CMK (cell line): Measurements from ENCODE around the gene ACSM6.
"Not testable (repeated sequence)": the region's sequence is repeated elsewhere in the genome, so short reads cannot be mapped to it uniquely, and the experiment has no call there.

Experiments used
- DNase-seq: peaks from one replicate; pipeline ENCODE4 v3.0.0-alpha.2; 2010; ENCODE audit warnings: low read depth

ACSM6 gene

DNA sequence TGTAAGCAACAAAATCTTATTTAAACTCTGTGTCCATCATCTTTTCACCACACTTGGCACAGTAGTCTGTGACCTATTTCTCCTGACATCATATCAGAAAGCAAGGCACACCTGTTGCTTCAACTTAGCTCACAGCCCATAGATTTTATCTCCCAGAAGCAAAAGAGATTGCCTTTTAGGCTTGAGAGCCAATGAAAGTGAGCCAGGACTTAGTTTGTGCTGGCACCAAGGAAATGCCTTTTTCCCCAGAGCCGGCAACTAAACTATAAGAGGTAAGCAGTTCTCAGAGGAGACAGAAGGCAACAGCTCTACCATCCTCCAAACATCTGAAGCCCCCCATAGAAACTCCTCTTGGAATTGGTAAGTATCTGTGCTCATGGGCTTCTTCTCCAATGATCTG, at the start of gene ACSM6:
ACSM6 (plus strand) TSS at position 295 of the 400 bp plus-strand sequence. CDS start 248 bp downstream, outside the sequence.
- no peak for DNase-seq

DNA sequence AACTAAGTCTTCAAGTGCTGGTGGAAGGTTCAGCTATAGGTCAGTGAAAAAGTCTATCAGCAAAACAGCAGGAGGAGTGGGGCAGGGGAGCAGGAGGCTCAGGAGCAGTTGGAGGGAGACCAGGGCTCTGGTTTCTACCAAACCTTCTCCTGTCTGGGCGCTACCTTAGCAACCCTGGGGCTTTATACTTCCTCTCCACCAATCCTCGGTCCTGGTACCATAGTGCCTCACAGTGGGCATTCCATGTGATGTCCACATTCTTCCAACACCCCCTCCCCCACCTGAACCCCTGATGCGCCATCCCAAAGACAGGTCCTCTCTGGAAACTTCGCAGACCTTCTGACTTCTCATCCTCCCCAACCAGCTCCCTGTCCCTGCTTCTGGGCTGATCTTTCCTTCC, 25.3 kb upstream of the ACSM6 start:
- DNase-seq: no peak

DNA sequence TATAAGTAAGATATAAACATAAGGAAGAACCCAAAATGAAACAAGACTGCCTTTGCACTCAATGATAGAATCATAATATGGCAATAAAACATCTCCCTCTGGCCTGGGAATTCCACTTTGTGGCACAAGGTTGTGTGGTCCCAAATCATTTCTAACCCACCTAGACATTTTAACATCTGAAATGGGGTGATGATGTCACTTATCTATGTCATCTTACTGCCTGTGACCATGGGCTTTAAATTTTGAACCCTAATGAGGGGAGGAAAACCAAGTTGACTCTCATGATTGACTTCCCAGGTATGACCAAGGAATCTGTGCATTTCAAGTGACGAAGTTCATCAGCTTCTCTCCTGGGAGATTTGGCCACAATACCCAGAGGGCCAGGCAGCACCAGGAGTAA, 24.5 kb upstream of the ACSM6 start:
- no peak for DNase-seq

- DNase-seq: no peak
Observed at GRCh38 chr10:95170790-95171189, 23.2 kb upstream of the ACSM6 start.

- no peak for DNase-seq
Observed at GRCh38 chr10:95171336-95171735, 22.7 kb upstream of the ACSM6 start.

DNA sequence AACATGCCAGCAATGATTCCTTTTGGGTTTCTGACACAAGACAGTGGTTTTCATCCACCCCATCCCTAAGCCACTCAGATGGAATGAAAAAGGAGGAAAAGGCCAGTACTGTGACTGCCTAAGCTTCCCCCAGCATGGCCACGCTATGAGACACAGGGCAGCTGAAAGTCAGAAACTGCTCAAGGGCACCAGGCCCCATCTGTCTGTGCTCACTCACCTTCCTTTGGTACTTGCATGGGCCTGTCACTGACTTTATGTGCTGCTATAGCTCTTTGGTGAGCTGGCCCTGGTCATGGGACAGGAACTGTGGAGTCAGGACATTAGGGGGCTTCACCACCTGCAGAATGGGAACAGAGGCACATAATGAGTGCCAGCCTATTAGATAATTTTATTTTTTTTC, 21.2 kb upstream of the ACSM6 start:
- DNase-seq: no peak

- no peak for DNase-seq
Observed at GRCh38 chr10:95176101-95176500, 17.9 kb upstream of the ACSM6 start.

DNA sequence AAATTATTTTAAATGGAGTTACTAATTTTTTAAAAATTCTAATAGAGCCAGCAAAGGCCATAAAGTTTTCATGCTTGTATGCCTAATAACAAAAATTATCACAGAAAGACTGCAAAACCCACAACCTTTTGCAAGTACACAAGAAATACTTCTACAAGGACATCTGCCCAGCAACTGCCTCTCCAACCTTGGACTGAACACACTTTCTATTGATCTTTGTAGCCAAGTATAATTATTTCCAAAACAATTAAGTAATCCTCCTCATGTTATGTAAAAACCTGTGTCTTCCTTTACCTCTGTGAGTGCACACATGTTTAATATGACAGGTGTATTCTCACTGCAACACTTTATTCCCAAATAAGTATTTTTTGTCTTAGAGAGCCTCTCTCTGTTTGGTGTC, 16.6 kb upstream of the ACSM6 start:
- DNase-seq: no peak

DNA sequence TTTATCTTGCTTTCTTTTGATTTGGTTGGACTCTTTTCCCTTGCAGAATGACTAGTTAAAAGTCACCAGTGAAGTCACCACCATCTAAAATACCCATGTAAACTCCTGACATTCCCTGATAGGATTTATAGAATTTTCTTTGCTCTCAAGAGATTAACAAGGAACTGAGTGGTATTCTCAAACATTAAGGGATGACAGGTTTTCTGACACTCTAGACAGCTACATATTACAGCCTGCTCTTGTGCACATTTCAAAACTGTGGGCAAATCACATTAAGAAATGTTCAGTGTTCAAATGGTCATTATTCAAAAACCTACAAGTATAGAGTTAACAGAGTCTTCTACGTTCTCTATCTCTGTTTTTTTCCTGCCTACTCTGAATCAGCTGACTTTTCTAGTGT, 15.8 kb upstream of the ACSM6 start:
- DNase-seq: no peak

DNA sequence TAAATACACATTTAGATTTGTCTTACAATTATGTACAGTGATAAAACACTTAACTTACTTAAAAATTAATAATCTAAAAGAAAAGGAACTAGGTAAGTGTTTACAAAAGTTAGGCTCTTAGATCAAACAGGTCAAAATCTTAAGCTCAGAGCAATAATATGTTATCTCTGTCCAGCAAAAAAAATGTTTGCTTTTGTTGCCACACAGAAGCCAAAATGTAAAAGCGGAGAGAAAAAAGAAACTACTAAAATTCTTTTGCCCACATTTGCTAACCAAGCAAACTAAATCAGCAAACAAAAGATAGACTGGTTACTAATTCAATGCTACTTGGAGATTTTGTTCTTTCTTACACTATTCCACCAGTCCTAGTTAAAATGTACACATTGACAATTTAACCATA, 15.2 kb upstream of the ACSM6 start:
- DNase-seq: no peak

DNA sequence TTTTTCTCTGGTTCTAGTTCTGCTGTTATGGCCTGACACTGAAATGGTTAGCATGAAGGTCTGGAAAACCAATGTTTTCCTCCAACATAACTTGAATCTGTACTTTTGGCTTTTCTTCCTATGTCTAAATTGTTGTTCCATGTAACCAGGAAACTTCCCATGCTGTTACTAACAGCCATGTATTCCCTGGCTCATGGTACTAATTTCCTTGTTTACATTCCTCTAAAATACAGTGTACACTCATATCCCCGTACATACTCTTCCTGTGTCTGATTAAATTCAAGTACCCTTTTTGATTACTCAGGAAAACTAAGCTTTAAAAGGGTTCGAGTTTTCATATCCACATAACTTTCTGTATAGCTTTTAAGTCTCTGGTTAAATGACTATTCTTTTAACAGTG, 12.3 kb upstream of the ACSM6 start:
- DNase-seq: no peak

DNA sequence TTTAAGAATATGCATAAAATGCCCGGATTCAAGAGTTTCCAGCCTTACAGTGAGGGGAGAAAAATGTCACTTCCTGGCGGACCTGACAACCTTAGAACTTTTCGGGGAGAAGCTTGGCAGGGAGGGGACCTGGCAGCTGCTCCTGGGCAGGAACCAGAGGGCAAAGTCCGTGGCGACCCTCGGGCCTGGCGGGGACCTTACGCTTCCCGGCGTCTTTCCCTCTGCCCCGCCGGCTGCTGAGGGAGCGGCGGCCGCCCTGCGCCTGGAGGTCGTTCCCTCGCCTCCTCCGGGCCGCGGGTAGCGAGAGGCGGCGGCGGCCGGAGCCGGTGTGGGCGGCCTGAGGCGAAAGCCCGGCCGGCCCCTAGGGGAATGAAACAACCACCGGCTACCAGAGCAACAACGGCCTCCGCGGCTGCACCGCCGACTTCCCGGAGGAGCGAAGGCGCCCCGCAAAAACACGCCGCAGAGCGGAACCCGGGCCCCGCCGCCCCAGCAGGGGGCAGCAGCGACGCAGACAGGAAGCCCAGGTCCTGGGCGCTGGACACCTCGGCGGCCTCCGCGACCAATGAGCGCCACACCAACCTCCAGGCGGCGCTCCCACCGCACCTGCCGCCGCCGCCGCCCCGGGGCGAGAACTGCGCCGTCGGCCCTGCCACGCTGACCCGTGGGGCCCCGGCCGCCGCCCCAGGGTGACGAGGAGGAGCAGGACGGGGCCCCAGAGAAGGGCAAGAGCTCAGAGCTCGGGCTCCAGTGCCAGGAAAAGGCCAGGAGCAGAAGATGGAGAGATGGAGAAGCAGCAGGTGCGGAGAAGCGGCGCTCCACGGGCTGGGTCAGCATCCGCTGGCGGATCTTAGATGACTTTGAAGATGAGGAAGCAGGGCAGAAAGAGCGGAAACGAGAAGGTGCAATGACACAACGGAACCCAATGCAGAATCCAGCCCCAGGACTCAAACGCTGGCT, 10.5 kb upstream of the ACSM6 start:
- DNase-seq: peak; percentile 64

DNA sequence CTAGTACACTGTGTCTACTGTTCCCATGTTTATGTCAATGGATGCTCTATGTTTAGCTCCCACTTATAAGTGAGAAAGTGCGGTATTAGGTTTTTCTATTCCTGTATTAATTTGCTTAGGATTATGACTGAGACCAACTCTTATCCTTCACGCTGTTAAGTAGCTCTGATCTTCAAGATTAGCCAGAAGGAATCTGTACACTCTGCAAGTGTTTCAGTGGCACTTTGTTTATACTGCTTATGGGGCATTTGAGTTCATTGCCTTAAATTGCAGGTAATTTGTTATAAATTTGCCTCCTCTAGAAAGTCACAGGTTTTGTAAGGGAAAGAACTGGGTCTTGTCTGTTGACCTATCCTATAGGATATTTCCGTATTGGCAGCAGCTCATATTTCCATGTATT, 6.4 kb upstream of the ACSM6 start:
- no peak for DNase-seq

DNA sequence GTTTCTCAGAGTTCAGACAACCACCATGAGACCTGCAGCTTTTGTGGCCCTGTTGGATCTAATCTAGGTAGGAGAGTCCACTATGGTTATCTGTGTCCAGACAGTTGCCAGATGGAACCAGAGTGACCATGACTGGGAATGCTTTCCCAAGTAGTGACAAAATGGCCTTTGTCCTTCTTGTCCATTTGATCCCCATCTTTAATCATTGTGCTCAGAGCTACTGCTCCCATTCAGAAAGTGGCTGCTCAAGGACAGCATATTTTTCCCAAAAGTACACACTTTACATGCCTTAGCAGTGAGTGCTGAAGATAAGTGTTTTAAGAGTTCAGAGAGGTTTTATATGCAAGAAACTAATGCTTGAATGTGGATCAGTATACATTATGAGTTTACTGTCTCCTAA, 5.4 kb upstream of the ACSM6 start:
- DNase-seq: no peak

- DNase-seq: no peak
Observed at GRCh38 chr10:95196046-95196445, 2.0 kb downstream of the ACSM6 start.

DNA sequence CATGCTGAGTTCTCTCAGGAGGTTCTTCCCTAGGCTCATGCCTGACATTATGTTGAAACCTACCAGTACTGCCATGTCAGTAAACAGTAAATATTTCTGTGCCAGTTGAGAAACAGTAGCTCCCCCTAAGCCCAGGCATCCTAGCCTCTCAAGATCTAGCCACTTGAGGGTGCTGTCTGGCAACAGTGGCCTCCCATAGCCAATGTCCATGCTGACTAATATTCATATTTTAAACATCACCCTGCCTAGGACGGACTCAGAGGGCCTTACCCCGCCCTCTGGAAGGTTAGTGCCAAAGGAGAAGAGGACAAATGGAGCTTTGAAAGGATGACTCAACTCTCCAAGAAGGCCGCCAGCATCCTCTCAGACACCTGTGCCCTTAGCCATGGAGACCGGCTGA, 7.7 kb downstream of the ACSM6 start:
- no peak for DNase-seq

GRCh38 chr10:95202865-95203264, 8.8 kb downstream of the ACSM6 start:
- DNase-seq: not testable (repeated sequence)

DNA sequence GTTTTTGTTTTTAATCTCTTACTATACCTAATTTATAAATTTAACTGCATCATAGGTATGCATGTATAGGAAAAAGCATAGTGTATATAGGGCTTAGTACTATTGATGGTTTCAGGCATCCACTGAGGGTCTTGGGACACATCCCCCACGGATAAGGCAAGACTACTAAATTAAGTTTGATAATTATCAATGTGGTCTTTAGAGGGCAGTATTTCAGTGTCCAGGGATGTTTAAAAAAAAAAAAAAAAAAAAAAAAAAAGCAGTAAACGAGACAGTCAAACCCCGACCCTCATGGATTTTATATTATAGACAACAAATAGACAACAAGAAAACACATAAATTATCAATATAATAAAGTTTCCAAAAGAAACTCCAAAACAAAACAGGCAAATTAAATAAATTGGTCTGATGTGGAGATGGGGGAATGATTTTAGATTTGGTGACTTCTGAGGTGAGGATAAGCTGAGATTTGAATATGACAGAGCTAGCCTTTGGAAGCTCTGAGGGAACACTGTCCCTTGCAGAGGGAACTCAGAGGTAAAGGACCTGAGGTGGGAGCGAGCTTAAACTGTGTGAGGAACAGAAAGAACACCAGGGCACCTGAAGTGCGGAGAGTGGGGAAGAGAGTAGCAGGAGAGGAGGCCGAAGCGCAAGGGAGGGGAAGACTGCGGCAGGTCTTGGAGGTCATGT, 14.8 kb downstream of the ACSM6 start:
- no peak for DNase-seq

- no peak for DNase-seq
Observed at GRCh38 chr10:95209509-95210127, 15.6 kb downstream of the ACSM6 start.

GRCh38 chr10:95211606-95212279, 17.7 kb downstream of the ACSM6 start:
- DNase-seq: no peak

GRCh38 chr10:95214369-95214768, 20.3 kb downstream of the ACSM6 start:
- no peak for DNase-seq

GRCh38 chr10:95214793-95215192, 20.8 kb downstream of the ACSM6 start:
- no peak for DNase-seq
